Measurements from ENCODE around the gene HSPA12A.

HSPA12A gene

DNA sequence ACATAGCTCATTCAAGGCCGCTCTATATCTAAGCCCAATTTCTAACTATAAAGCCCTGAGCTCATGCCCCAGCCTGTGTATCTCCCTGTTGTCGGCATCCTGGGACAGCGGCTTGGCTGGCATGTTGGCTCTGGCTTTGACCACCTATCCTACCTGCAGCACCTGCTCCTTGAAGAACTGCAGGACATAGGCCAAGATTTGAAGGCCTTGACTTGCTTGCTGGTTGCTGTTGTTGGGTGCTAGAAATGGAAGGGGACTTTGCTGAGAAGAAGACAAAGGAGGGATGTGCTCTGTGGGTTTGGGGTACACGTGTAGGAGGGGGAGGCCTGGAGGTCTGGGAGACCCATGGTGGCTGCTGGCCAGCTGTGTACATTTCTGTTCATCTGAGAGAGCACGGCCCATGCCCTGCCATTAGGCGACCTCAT is 110.5 kb downstream of the HSPA12A start:
- H3K9ac ChIP-seq (ENCODE audit: low read length): no peak overlapping the region
- no peak overlapping the region for H3K4me3 ChIP-seq (ENCODE audit: low read length)
- no peak overlapping the region for H3K27ac ChIP-seq (ENCODE audit: low read length)
- H3K4me1 ChIP-seq (ENCODE audit: control insufficient read depth, low read depth, low read length): no peaks in the 10 kb centered on the region
- no peaks in the 10 kb centered on the region for H3K36me3 ChIP-seq (ENCODE audit: control insufficient read depth, low read depth, low read length)
- peaks cover 8% of the 10 kb centered on the region for H3K27me3 ChIP-seq (ENCODE audit: control insufficient read depth, insufficient read depth, low read length)
- H3K9me3 ChIP-seq (ENCODE audit: control insufficient read depth, low read depth, low read length): no peaks in the 10 kb centered on the region

GRCh38 chr10:116630020-116630419 is 112.3 kb downstream of the HSPA12A start:
- Histone ChIP-seq H3K4me1 (ENCODE audit: control insufficient read depth, low read depth, low read length) (no peaks in the 10 kb centered on the region), H3K36me3 (ENCODE audit: control insufficient read depth, low read depth, low read length) (no peaks in the 10 kb centered on the region), H3K9me3 (ENCODE audit: control insufficient read depth, low read depth, low read length) (no peaks in the 10 kb centered on the region), H3K27me3 (ENCODE audit: control insufficient read depth, insufficient read depth, low read length) (peaks cover 14% of the 10 kb centered on the region), H3K9ac (ENCODE audit: low read length) (no peak overlapping the region), H3K4me3 (ENCODE audit: low read length) (no peak overlapping the region), H3K27ac (ENCODE audit: low read length) (no peak overlapping the region)

- Histone ChIP-seq H3K4me3 (ENCODE audit: low read length) (no peak overlapping the region), H3K27ac (ENCODE audit: low read length) (no peak overlapping the region), H3K9me3 (ENCODE audit: control insufficient read depth, low read depth, low read length) (no peaks in the 10 kb centered on the region), H3K9ac (ENCODE audit: low read length) (no peak overlapping the region), H3K36me3 (ENCODE audit: control insufficient read depth, low read depth, low read length) (no peaks in the 10 kb centered on the region), H3K27me3 (ENCODE audit: control insufficient read depth, insufficient read depth, low read length) (peaks cover 14% of the 10 kb centered on the region), H3K4me1 (ENCODE audit: control insufficient read depth, low read depth, low read length) (no peaks in the 10 kb centered on the region)
Measured at GRCh38 chr10:116629340-116629739, 113.0 kb downstream of the HSPA12A start.

DNA sequence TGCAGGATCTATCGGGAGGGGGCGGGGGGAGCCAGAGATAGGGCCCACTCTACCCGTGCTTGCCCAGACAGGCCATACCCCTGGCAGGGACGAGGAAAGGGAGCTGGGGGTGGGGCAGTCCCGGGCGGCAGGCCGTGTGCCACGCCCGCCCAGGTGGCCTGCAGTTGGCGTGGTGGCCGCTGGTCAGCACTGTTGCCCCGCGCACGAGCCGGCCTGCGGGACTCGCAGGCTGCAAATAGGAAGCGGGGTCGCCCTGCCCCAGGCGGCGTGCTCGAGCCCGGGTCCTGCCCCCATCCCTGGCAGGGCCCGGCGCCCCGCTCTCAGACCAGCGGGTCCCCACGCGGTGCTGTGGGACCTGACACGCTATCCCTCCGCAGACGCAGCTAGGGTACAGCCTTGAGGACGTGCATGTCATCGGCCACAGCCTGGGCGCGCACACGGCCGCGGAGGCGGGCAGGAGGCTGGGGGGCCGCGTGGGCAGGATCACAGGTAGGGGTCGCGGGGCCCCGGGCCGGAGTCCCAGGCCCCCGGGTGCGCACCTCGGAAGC is 114.9 kb downstream of the HSPA12A start:
- H3K27me3 ChIP-seq (ENCODE audit: control insufficient read depth, insufficient read depth, low read length): peaks cover 14% of the 10 kb centered on the region
- no peak overlapping the region for H3K27ac ChIP-seq (ENCODE audit: low read length)
- no peaks in the 10 kb centered on the region for H3K36me3 ChIP-seq (ENCODE audit: control insufficient read depth, low read depth, low read length)
- H3K4me1 ChIP-seq (ENCODE audit: control insufficient read depth, low read depth, low read length): no peaks in the 10 kb centered on the region
- no peaks in the 10 kb centered on the region for H3K9me3 ChIP-seq (ENCODE audit: control insufficient read depth, low read depth, low read length)
- peak overlapping the region; percentile 45 for H3K9ac ChIP-seq (ENCODE audit: low read length)
- H3K4me3 ChIP-seq (ENCODE audit: low read length): peak overlapping the region; percentile 59

- no peaks in the 10 kb centered on the region for H3K4me1 ChIP-seq (ENCODE audit: control insufficient read depth, low read depth, low read length)
- no peaks in the 10 kb centered on the region for H3K9me3 ChIP-seq (ENCODE audit: control insufficient read depth, low read depth, low read length)
- H3K27ac ChIP-seq (ENCODE audit: low read length): no peak overlapping the region
- H3K4me3 ChIP-seq (ENCODE audit: low read length): no peak overlapping the region
- H3K27me3 ChIP-seq (ENCODE audit: control insufficient read depth, insufficient read depth, low read length): peaks cover 14% of the 10 kb centered on the region
- no peak overlapping the region for H3K9ac ChIP-seq (ENCODE audit: low read length)
- no peaks in the 10 kb centered on the region for H3K36me3 ChIP-seq (ENCODE audit: control insufficient read depth, low read depth, low read length)
Measured at GRCh38 chr10:116626815-116627214, 115.6 kb downstream of the HSPA12A start.

DNA sequence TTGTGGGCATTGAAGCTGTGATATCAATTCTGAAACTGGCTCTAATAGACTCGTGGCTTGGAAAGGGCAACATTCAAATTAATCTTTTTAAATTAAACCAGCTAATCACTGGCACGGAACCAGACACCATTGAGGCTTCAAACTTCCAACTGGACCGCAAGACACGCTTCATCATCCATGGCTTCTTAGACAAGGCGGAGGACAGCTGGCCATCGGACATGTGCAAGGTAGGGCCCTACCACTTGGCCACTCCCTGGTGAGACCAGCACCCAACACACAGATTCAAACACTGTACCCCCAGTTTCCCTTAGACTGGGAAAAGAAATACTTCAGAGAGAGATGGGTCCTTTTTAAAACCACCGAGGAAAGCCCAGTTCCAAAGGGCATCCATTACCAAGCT is 116.5 kb downstream of the HSPA12A start:
- peaks cover 14% of the 10 kb centered on the region for H3K27me3 ChIP-seq (ENCODE audit: control insufficient read depth, insufficient read depth, low read length)
- H3K4me1 ChIP-seq (ENCODE audit: control insufficient read depth, low read depth, low read length): no peaks in the 10 kb centered on the region
- no peak overlapping the region for H3K27ac ChIP-seq (ENCODE audit: low read length)
- no peak overlapping the region for H3K4me3 ChIP-seq (ENCODE audit: low read length)
- no peaks in the 10 kb centered on the region for H3K36me3 ChIP-seq (ENCODE audit: control insufficient read depth, low read depth, low read length)
- no peak overlapping the region for H3K9ac ChIP-seq (ENCODE audit: low read length)
- H3K9me3 ChIP-seq (ENCODE audit: control insufficient read depth, low read depth, low read length): no peaks in the 10 kb centered on the region

GRCh38 chr10:116621934-116622655 is 120.3 kb downstream of the HSPA12A start:
- Histone ChIP-seq H3K9me3 (ENCODE audit: control insufficient read depth, low read depth, low read length) (no peaks in the 10 kb centered on the region), H3K9ac (ENCODE audit: low read length) (no peak overlapping the region), H3K27me3 (ENCODE audit: control insufficient read depth, insufficient read depth, low read length) (peaks cover 8% of the 10 kb centered on the region)

GRCh38 chr10:116621476-116621875 is 120.9 kb downstream of the HSPA12A start:
- H3K4me3 ChIP-seq (ENCODE audit: low read length): no peak overlapping the region
- no peaks in the 10 kb centered on the region for H3K9me3 ChIP-seq (ENCODE audit: control insufficient read depth, low read depth, low read length)
- H3K4me1 ChIP-seq (ENCODE audit: control insufficient read depth, low read depth, low read length): no peaks in the 10 kb centered on the region
- peaks cover 3% of the 10 kb centered on the region for H3K27me3 ChIP-seq (ENCODE audit: control insufficient read depth, insufficient read depth, low read length)
- H3K36me3 ChIP-seq (ENCODE audit: control insufficient read depth, low read depth, low read length): no peaks in the 10 kb centered on the region
- no peak overlapping the region for H3K9ac ChIP-seq (ENCODE audit: low read length)
- no peak overlapping the region for H3K27ac ChIP-seq (ENCODE audit: low read length)

More at GRCh38 chr10:116621934-116622655, 120.3 kb downstream of the HSPA12A start:
- H3K4me3 ChIP-seq (ENCODE audit: low read length): no peak overlapping the region
- no peaks in the 10 kb centered on the region for H3K36me3 ChIP-seq (ENCODE audit: control insufficient read depth, low read depth, low read length)
- H3K27ac ChIP-seq (ENCODE audit: low read length): no peak overlapping the region
- no peaks in the 10 kb centered on the region for H3K4me1 ChIP-seq (ENCODE audit: control insufficient read depth, low read depth, low read length)

Measured in iPS-18a (cell line).